Activated naive CD4-positive, alpha-beta T cell treated with anti-CD3 and anti-CD28 coated beads for 36 hours (primary cell): ENCODE measurements around the gene PACRGL. TPM values are rescaled to one million over a fixed set of nuclear protein-coding genes. Genes with fewer than 3 reads are reported as not detected.

Experiments
- CTCF ChIA-PET: fragments of 350-600 bp; sonication (Branson Sonifier 250); formaldehyde crosslinking; loops from one replicate; lab custom pipeline; 2021; ENCODE audit warnings: antibody characterized with exemption; lab: Charles Lee
- DNase-seq: peaks from one replicate; pipeline ENCODE4 v3.0.0-alpha.2; 2020
- H3K27ac Mint-ChIP-seq: one replicate; pipeline ENCODE4 v1.8.0; 2021; ENCODE audit warnings: mild to moderate bottlenecking, mixed read lengths
- H3K27me3 Mint-ChIP-seq: one replicate; pipeline ENCODE4 v1.8.0; 2021; ENCODE audit warnings: low read depth, mixed read lengths
- H3K36me3 Mint-ChIP-seq: one replicate; pipeline ENCODE4 v1.8.0; 2021; ENCODE audit warnings: low read depth, mixed read lengths
- H3K4me1 Mint-ChIP-seq: one replicate; pipeline ENCODE4 v1.8.0; 2021; ENCODE audit warnings: low read depth, mixed read lengths
- H3K4me3 Mint-ChIP-seq: one replicate; pipeline ENCODE4 v1.8.0; 2021; ENCODE audit warnings: mild to moderate bottlenecking, moderate library complexity, mixed read lengths
- H3K9me3 Mint-ChIP-seq: one replicate; pipeline ENCODE4 v1.8.0; 2021; ENCODE audit warnings: mixed read lengths
- intact Hi-C: fragments of 100-400 bp; cut with micrococcal nuclease; formaldehyde crosslinking; loops from one replicate; pipeline ENCODE4 v1.15.1; 2023
- total RNA-seq, 2 experiments: library from RNA; stranded (reverse); gene quantifications; one replicate each; pipeline ENCODE4 v1.2.3, GENCODE V29; 2021

PACRGL gene
- total RNA-seq, 2 experiments from 2014 or later = 13.0 to 13.1 TPM

DNA sequence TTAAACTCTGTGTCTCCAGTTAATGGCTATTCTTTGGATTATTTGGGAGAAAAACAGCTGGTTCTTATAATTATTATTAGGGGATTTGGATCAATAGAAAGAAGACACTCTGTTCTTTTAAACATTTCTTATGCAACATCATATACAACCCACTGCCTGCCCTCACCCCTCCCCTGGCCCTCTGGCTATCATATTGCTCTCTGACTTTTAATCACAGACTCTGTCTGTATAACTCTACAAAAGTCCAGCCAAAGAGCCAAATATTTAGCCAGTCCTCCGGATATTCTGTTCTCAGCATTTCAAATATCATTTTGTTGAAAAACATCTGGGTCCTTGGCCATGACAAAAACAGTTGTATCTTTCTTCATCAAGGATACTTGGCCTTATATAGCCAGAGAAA is 19.0 kb upstream of the PACRGL start:
- CTCF ChIA-PET = no interaction called here
- Mint-ChIP-seq H3K9me3 (no peaks in the 10 kb centered on the region), H3K4me1 (no peaks in the 10 kb centered on the region), H3K27me3 (peaks cover 20% of the 10 kb centered on the region), H3K4me3 (no peak overlapping the region), H3K36me3 (no peaks in the 10 kb centered on the region), H3K27ac (no peak overlapping the region)
- no peak for DNase-seq
- intact Hi-C loops = loop anchor here (5.0 to 10.0 kb wide), 3 partner anchors 136 to 1454 kb away; no protein-coding TSS in a partner anchor

GRCh38 chr4:20682853-20683252 is 17.4 kb upstream of the PACRGL start:
- no peak for DNase-seq
- H3K27ac Mint-ChIP-seq = no peak overlapping the region
- no peaks in the 10 kb centered on the region for H3K36me3 Mint-ChIP-seq
- H3K4me1 Mint-ChIP-seq = no peaks in the 10 kb centered on the region
- intact Hi-C loops = loop anchor here (5.0 to 10.0 kb wide), 3 partner anchors 138 to 1456 kb away; no protein-coding TSS in a partner anchor
- CTCF ChIA-PET = interaction anchor here (0.6 to 1.7 kb wide), 3 partner anchors 86 to 288 kb away, joined by 3 to 5 read pairs (median 3); no protein-coding TSS in a partner anchor
- peaks cover 16% of the 10 kb centered on the region for H3K27me3 Mint-ChIP-seq
- no peaks in the 10 kb centered on the region for H3K9me3 Mint-ChIP-seq
- H3K4me3 Mint-ChIP-seq = no peak overlapping the region

DNA sequence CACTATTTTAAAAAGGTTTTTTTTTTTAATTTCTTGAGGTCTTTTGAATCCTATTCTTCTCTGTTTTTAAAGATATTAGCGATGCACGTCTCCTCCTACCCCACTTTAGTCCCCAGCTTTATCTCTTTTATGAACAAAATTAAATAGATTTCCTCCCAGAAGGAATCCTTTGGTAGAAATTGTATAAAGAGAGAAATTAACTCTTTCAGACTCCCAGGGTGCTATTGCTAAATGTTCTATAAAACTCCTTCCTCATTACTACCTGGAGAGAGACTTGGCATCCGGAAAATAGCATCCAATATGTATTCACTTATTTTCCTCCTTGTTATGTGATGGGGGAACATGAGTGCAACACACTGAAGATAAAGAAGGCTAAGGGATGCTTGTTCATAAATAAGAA is 16.5 kb upstream of the PACRGL start:
- intact Hi-C loops = loop anchor here (5.0 to 10.0 kb wide), 3 partner anchors 139 to 1456 kb away; no protein-coding TSS in a partner anchor
- Mint-ChIP-seq H3K36me3 (no peaks in the 10 kb centered on the region), H3K9me3 (no peaks in the 10 kb centered on the region), H3K27ac (no peak overlapping the region), H3K27me3 (peaks cover 16% of the 10 kb centered on the region), H3K4me3 (no peak overlapping the region), H3K4me1 (no peaks in the 10 kb centered on the region)
- no peak for DNase-seq
- CTCF ChIA-PET = interaction anchor here (0.6 to 1.7 kb wide), 4 partner anchors 87 to 289 kb away, joined by 3 to 7 read pairs (median 4); no protein-coding TSS in a partner anchor

- Mint-ChIP-seq H3K27me3 (peaks cover 18% of the 10 kb centered on the region), H3K36me3 (no peaks in the 10 kb centered on the region), H3K4me3 (no peak overlapping the region), H3K4me1 (no peaks in the 10 kb centered on the region), H3K27ac (no peak overlapping the region), H3K9me3 (no peaks in the 10 kb centered on the region)
- CTCF ChIA-PET = interaction anchor here (0.6 to 2.4 kb wide), 15 partner anchors 14 to 1768 kb away, joined by 3 to 12 read pairs (median 4); no protein-coding TSS in a partner anchor
- intact Hi-C loops = loop anchor here (1.0 to 10.0 kb wide), 6 partner anchors 140 to 1458 kb away; no protein-coding TSS in a partner anchor
- no peak for DNase-seq
Observed at GRCh38 chr4:20684852-20685763, 15.2 kb upstream of the PACRGL start.

- Mint-ChIP-seq H3K27ac (no peak overlapping the region), H3K4me1 (no peaks in the 10 kb centered on the region), H3K9me3 (no peaks in the 10 kb centered on the region), H3K27me3 (peaks cover 7% of the 10 kb centered on the region), H3K4me3 (no peak overlapping the region), H3K36me3 (no peaks in the 10 kb centered on the region)
- CTCF ChIA-PET = interaction anchor here (2.1 kb wide), 1 partner anchor 11 kb away, joined by 11 read pairs; the partner anchor contains the start of gene PACRGL
- intact Hi-C loops = loop anchor here (5.0 to 10.0 kb wide), 3 partner anchors 143 to 1079 kb away; no protein-coding TSS in a partner anchor
- DNase-seq = no peak
Observed at GRCh38 chr4:20687864-20688263, 12.4 kb upstream of the PACRGL start.

DNA sequence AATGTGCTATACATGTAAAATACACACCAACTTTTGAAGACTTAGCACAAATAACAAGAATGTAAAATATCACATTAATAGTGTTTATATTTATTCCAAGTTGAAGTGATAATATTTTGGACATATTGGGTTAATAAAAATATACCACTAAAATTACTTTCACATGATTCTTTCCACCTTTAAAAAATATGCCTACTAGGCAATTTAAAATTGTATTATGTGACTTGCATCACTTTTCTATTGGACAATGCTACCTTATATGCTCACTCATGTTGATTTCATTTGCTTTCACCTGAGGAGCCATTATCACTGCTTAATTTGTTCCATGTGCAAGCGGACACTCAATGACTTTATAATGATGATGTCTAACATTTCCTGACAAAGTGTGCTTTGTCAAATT is 3.4 kb upstream of the PACRGL start:
- CTCF ChIA-PET = no interaction called here
- DNase-seq = no peak
- Mint-ChIP-seq H3K36me3 (no peaks in the 10 kb centered on the region), H3K9me3 (no peaks in the 10 kb centered on the region), H3K27me3 (peaks cover 2% of the 10 kb centered on the region), H3K4me3 (no peak overlapping the region), H3K4me1 (peaks cover 14% of the 10 kb centered on the region), H3K27ac (no peak overlapping the region)
- intact Hi-C loops = no loop called here

DNA sequence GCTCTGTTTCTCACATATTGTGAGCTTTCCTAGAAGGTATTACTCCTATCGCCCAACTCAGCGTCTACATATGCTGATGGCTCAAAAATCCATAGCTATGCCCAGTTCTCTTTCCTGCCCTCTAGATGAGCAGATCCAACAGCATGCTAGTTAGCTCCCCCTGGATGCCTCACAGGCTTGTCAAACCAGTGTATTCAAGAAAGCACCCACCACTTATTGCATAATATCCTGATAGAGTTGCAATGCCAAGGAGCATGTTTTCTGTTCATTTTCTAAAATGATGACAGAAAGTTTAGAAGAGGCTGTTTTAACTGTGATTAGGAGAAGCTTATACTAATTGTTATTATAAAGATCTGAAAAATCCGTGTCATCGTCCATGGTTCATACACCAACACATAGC is 1.9 kb upstream of the PACRGL start:
- Mint-ChIP-seq H3K4me1 (peaks cover 26% of the 10 kb centered on the region), H3K9me3 (no peaks in the 10 kb centered on the region), H3K27me3 (peaks cover 2% of the 10 kb centered on the region), H3K36me3 (no peaks in the 10 kb centered on the region), H3K27ac (no peak overlapping the region), H3K4me3 (no peak overlapping the region)
- DNase-seq = no peak
- intact Hi-C loops = no loop called here
- CTCF ChIA-PET = interaction anchor here (1.2 to 2.5 kb wide), 3 partner anchors 10 to 277 kb away, joined by 3 to 12 read pairs (median 11); no protein-coding TSS in a partner anchor

DNA sequence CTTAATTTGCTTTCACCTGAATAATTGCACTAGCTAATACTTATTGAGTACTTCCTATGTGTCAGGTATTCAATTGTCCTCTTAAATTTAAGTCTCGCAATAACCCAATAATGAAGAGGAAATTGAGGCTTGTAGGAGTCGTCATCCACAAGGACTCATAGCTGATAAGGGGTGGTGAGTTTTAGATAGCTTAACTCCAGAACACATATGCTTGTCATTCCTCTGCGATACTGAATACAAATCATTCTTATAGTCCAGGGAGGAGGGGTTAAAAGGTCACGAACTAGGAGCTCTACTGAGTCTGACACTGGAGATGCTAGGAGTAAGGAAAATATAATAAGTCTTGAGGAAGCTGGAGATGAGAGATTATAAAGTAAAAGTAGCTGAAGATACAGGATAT is 1.4 kb upstream of the PACRGL start:
- peaks cover 2% of the 10 kb centered on the region for H3K27me3 Mint-ChIP-seq
- CTCF ChIA-PET = interaction anchor here (1.0 to 2.5 kb wide), 4 partner anchors 11 to 278 kb away, joined by 3 to 12 read pairs (median 7); no protein-coding TSS in a partner anchor
- H3K36me3 Mint-ChIP-seq = peaks cover under 1% of the 10 kb centered on the region
- H3K4me3 Mint-ChIP-seq = no peak overlapping the region
- H3K27ac Mint-ChIP-seq = no peak overlapping the region
- intact Hi-C loops = no loop called here
- DNase-seq = no peak
- no peaks in the 10 kb centered on the region for H3K9me3 Mint-ChIP-seq
- peaks cover 28% of the 10 kb centered on the region for H3K4me1 Mint-ChIP-seq

- no peak for DNase-seq
- Mint-ChIP-seq H3K36me3 (peaks cover 44% of the 10 kb centered on the region), H3K27ac (no peak overlapping the region), H3K27me3 (no peaks in the 10 kb centered on the region), H3K4me1 (no peaks in the 10 kb centered on the region), H3K9me3 (peaks cover 4% of the 10 kb centered on the region), H3K4me3 (no peak overlapping the region)
- CTCF ChIA-PET = no interaction called here
- intact Hi-C loops = no loop called here
Observed at GRCh38 chr4:20711335-20711734, 11.1 kb downstream of the PACRGL start.

DNA sequence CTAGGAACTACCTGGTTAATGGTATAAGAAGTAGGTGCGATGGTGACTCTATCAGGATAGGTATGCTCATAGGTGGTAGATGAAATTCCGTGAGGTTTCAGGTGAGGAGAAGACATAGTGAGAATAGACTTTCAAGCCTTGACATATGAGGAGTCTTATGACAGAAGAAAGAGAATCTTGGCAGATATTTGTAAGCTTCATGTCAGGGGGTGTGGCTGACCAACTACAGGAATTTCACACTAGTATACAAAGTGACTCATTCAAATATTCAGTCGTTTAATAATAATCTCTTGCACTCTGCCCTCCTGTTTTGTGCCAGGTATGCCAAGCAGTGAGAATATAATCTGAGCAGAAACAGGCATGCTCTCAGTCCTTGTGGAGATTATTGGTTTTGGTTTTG is 22.8 kb downstream of the PACRGL start:
- Mint-ChIP-seq H3K36me3 (peaks cover 77% of the 10 kb centered on the region), H3K4me1 (no peaks in the 10 kb centered on the region), H3K4me3 (no peak overlapping the region), H3K27me3 (no peaks in the 10 kb centered on the region), H3K27ac (no peak overlapping the region), H3K9me3 (peaks cover 11% of the 10 kb centered on the region)
- DNase-seq = no peak
- intact Hi-C loops = no loop called here
- CTCF ChIA-PET = no interaction called here

GRCh38 chr4:20723463-20723862 is 23.2 kb downstream of the PACRGL start:
- Mint-ChIP-seq H3K27ac (no peak overlapping the region), H3K36me3 (peaks cover 72% of the 10 kb centered on the region), H3K27me3 (no peaks in the 10 kb centered on the region), H3K4me3 (no peak overlapping the region), H3K4me1 (no peaks in the 10 kb centered on the region), H3K9me3 (peaks cover 11% of the 10 kb centered on the region)
- CTCF ChIA-PET = no interaction called here
- intact Hi-C loops = no loop called here
- DNase-seq = no peak

GRCh38 chr4:20724915-20725314 is 24.7 kb downstream of the PACRGL start:
- intact Hi-C loops = no loop called here
- no peak overlapping the region for H3K4me3 Mint-ChIP-seq
- no peak for DNase-seq
- peaks cover 67% of the 10 kb centered on the region for H3K36me3 Mint-ChIP-seq
- no peak overlapping the region for H3K27ac Mint-ChIP-seq
- no peaks in the 10 kb centered on the region for H3K27me3 Mint-ChIP-seq
- peaks cover 11% of the 10 kb centered on the region for H3K9me3 Mint-ChIP-seq
- H3K4me1 Mint-ChIP-seq = no peaks in the 10 kb centered on the region
- CTCF ChIA-PET = no interaction called here
